Skin of body (tissue), 2 donors: ENCODE measurements around the gene LBP. TPM values are rescaled to one million over a fixed set of nuclear protein-coding genes. Genes with fewer than 3 reads are reported as not detected.
"Not testable (repeated sequence)": the region's sequence is repeated elsewhere in the genome, so short reads cannot be mapped to it uniquely, and the experiment has no call there.

Source experiments
- DNase-seq: peaks from one replicate; lab custom pipeline; 2025; lab: John Stamatoyannopoulos, UW
- total RNA-seq: library from RNA; depleted of rRNA; stranded (reverse); fragments of >200 nt; gene quantifications from one replicate; pipeline ENCODE4 v1.2.3, GENCODE V29; 2014

Gene LBP
- total RNA-seq, 1 donor from 2014 or later = 0.30 TPM

- DNase-seq = no peak
Measured at GRCh38 chr20:38349856-38350255, 3.6 kb downstream of the LBP start.

- no peak for DNase-seq
Measured at GRCh38 chr20:38350879-38351775, 4.8 kb downstream of the LBP start.

GRCh38 chr20:38353316-38353715, 7.0 kb downstream of the LBP start:
- DNase-seq = no peak

- DNase-seq = no peak
Measured at GRCh38 chr20:38354227-38354626, 7.9 kb downstream of the LBP start.

GRCh38 chr20:38355161-38356012, 9.1 kb downstream of the LBP start:
- DNase-seq = no peak

GRCh38 chr20:38357653-38358207, 11.4 kb downstream of the LBP start:
- no peak for DNase-seq

- no peak for DNase-seq
Measured at GRCh38 chr20:38358556-38358955, 12.3 kb downstream of the LBP start.

GRCh38 chr20:38363004-38363747, 16.9 kb downstream of the LBP start:
- no peak for DNase-seq

GRCh38 chr20:38369389-38369788, 23.1 kb downstream of the LBP start:
- no peak for DNase-seq

GRCh38 chr20:38372806-38373205, 26.5 kb downstream of the LBP start:
- no peak for DNase-seq

GRCh38 chr20:38373231-38373867, 27.1 kb downstream of the LBP start:
- no peak for DNase-seq

- DNase-seq = no peak
Measured at GRCh38 chr20:38373898-38374297, 27.6 kb downstream of the LBP start.

GRCh38 chr20:38377039-38377685, 30.9 kb downstream of the LBP start:
- no peak for DNase-seq

GRCh38 chr20:38377838-38378237, 31.6 kb downstream of the LBP start:
- not testable (repeated sequence) for DNase-seq

GRCh38 chr20:38383147-38383546, 36.9 kb downstream of the LBP start:
- no peak for DNase-seq

- no peak for DNase-seq
Measured at GRCh38 chr20:38386004-38386403, 39.7 kb downstream of the LBP start.

- DNase-seq = no peak
Measured at GRCh38 chr20:38386851-38387250, 40.6 kb downstream of the LBP start.

- no peak for DNase-seq
Measured at GRCh38 chr20:38387953-38388352, 41.7 kb downstream of the LBP start.

GRCh38 chr20:38392356-38392755, 46.1 kb downstream of the LBP start:
- no peak for DNase-seq

GRCh38 chr20:38393259-38393658, 47.0 kb downstream of the LBP start:
- no peak for DNase-seq
